Liver (tissue), 9 donors: ENCODE results near the gene DOCK10. TPM values are rescaled to one million over a fixed set of nuclear protein-coding genes. Genes with fewer than 3 reads are reported as not detected.

ENCODE experiments used
- DNase-seq: peaks from one replicate; pipeline ENCODE4 v3.0.0-alpha.2; 2017; ENCODE audit warnings: low spot score
- H3K27ac ChIP-seq, 2 donors: one replicate each; pipeline ENCODE4 v1.7.0; 2013; ENCODE audit warnings: inconsistent platforms in 2 of 2, low read length in 2 of 2, control low read depth in 1 of 2, low read depth in 1 of 2, mild to moderate bottlenecking in 1 of 2
- H3K27me3 ChIP-seq, 4 donors: one replicate each; pipeline versions ENCODE4 v1.6.1 to v1.7.0; 2013; ENCODE audit warnings: low read length in 3 of 4, inconsistent platforms in 1 of 4, mild to moderate bottlenecking in 1 of 4, moderate library complexity in 1 of 4; ENCODE audit not compliant: control insufficient read depth in 4 of 4, insufficient read depth in 4 of 4
- H3K36me3 ChIP-seq, 4 donors: one replicate each; pipeline versions ENCODE4 v1.6.1 to v1.7.0; 2013; ENCODE audit warnings: low read length in 3 of 4, mild to moderate bottlenecking in 3 of 4, low read depth in 1 of 4, moderate library complexity in 1 of 4; ENCODE audit not compliant: control insufficient read depth in 4 of 4, insufficient read depth in 3 of 4
- H3K4me1 ChIP-seq, 4 donors: one replicate each; pipeline versions ENCODE4 v1.6.1 to v1.7.0; 2013; ENCODE audit warnings: low read length in 3 of 4, mild to moderate bottlenecking in 3 of 4, moderate library complexity in 1 of 4; ENCODE audit not compliant: control insufficient read depth in 4 of 4, insufficient read depth in 4 of 4
- H3K4me3 ChIP-seq, 3 donors: one replicate each; pipeline versions ENCODE4 v1.6.1 to v1.7.0; 2013; ENCODE audit warnings: low read length in 3 of 3, control low read depth in 1 of 3, low read depth in 1 of 3, mild to moderate bottlenecking in 1 of 3
- H3K9ac ChIP-seq, 2 donors: one replicate each; pipeline ENCODE4 v1.7.0; 2013; ENCODE audit warnings: low read length in 2 of 2, mild to moderate bottlenecking in 2 of 2, moderate library complexity in 2 of 2, control low read depth in 1 of 2, low read depth in 1 of 2
- H3K9me3 ChIP-seq, 4 donors: one replicate each; pipeline versions ENCODE4 v1.6.1 to v1.7.0; 2013; ENCODE audit warnings: low read length in 3 of 4; ENCODE audit not compliant: control insufficient read depth in 4 of 4
- ATF3 ChIP-seq: IDR thresholded peaks from 2 replicates; pipeline ENCODE4 v1.6.1; 2016; ENCODE audit warnings: antibody characterized with exemption
- CTCF ChIP-seq: fragments of 150-350 bp; IDR thresholded peaks from 2 replicates; pipeline ENCODE4 v1.5.1; 2017; ENCODE audit warnings: improper control_type of control experiment, low read depth, low read length; ENCODE audit not compliant: missing input control
- EGR1 ChIP-seq, 2 donors: IDR thresholded peaks; 2 replicates each; pipeline ENCODE4 v1.6.1; 2016 to 2018; ENCODE audit warnings: antibody characterized with exemption in 2 of 2, low read depth in 2 of 2
- FOXA1 ChIP-seq: IDR thresholded peaks from 2 replicates; pipeline ENCODE4 v1.6.1; 2016; ENCODE audit warnings: antibody characterized with exemption
- FOXA2 ChIP-seq: IDR thresholded peaks from 2 replicates; pipeline ENCODE4 v1.6.1; 2016; ENCODE audit warnings: antibody characterized with exemption
- GABPA ChIP-seq, 2 donors: IDR thresholded peaks in 1 of 2; conservative IDR thresholded peaks in 1 of 2; 2 replicates each; pipeline ENCODE4 v1.6.1; 2016; ENCODE audit warnings: antibody characterized with exemption in 2 of 2, mild to moderate bottlenecking in 1 of 2, moderate library complexity in 1 of 2
- HNF4A ChIP-seq, 2 donors: conservative IDR thresholded peaks; 2 replicates each; pipeline ENCODE4 v1.6.1; 2016; ENCODE audit warnings: antibody characterized with exemption in 2 of 2, mild to moderate bottlenecking in 2 of 2
- HNF4G ChIP-seq: IDR thresholded peaks from 2 replicates; pipeline ENCODE4 v1.6.1; 2016; ENCODE audit warnings: antibody characterized with exemption
- JUND ChIP-seq, 2 donors: IDR thresholded peaks; 2 replicates each; pipeline ENCODE4 v1.6.1; 2016; ENCODE audit warnings: antibody characterized with exemption in 2 of 2
- MAX ChIP-seq: IDR thresholded peaks from 2 replicates; pipeline ENCODE4 v1.6.1; 2016; ENCODE audit warnings: antibody characterized with exemption
- NR2F2 ChIP-seq: IDR thresholded peaks from 2 replicates; pipeline ENCODE4 v1.6.1; 2016; ENCODE audit warnings: antibody characterized with exemption
- RAD21 ChIP-seq, 2 donors: IDR thresholded peaks; 2 replicates each; pipeline ENCODE4 v1.6.1; 2016; ENCODE audit warnings: antibody characterized with exemption in 2 of 2, mild to moderate bottlenecking in 2 of 2
- REST ChIP-seq: IDR thresholded peaks from 2 replicates; pipeline ENCODE4 v1.6.1; 2016; ENCODE audit warnings: antibody characterized with exemption, mild to moderate bottlenecking
- RXRA ChIP-seq, 2 donors: IDR thresholded peaks; 2 replicates each; pipeline ENCODE4 v1.6.1; 2017 to 2018; ENCODE audit warnings: antibody characterized with exemption in 2 of 2, mild to moderate bottlenecking in 1 of 2
- SP1 ChIP-seq: IDR thresholded peaks from 2 replicates; pipeline ENCODE4 v1.6.1; 2018; ENCODE audit warnings: antibody characterized with exemption, mild to moderate bottlenecking
- TAF1 ChIP-seq: conservative IDR thresholded peaks from 2 replicates; pipeline ENCODE4 v1.6.1; 2016; ENCODE audit warnings: antibody characterized with exemption, mild to moderate bottlenecking
- YY1 ChIP-seq: IDR thresholded peaks from 2 replicates; pipeline ENCODE4 v1.6.1; 2016; ENCODE audit warnings: antibody characterized with exemption, mild to moderate bottlenecking
- ZBTB33 ChIP-seq: IDR thresholded peaks from 2 replicates; pipeline ENCODE4 v1.6.1; 2016; ENCODE audit warnings: antibody characterized with exemption
- WGBS: extraction: QIAGEN DNeasy Blood & Tissue Kit; methylation state at CpG from one replicate; pipeline ENCODE4 v1.1.7; 2013; 5-methylcytosine and 5-hydroxymethylcytosine counted together
- polyA plus RNA-seq, 2 donors: library from polyadenylated mRNA; stranded (reverse) in 1 of 2; unstranded in 1 of 2; fragments of 200-250 nt in 1 of 2; fragments of >200 nt in 1 of 2; fragmentation: Nextera tagmentation in 1 of 2; extraction: Ambion mirVana in 1 of 2; gene quantifications; one replicate each; pipeline versions ENCODE4 v1.2.1 to v1.2.3, GENCODE V29; 2013 to 2015
- total RNA-seq, 2 donors: library from RNA; depleted of rRNA; stranded (reverse); fragments of >200 nt; gene quantifications; one replicate each; pipeline ENCODE4 v1.2.3, GENCODE V29; 2014
- donor health status: healthy.
- donor health status: healthy.
- donor health status: healthy.
- donor health status: healthy.
- donor health status: healthy.

Gene DOCK10
- total and polyA plus RNA-seq, 4 donors: 1.2 to 15.3 (median 6.8) TPM

- DNase-seq: no peak
- H3K27ac ChIP-seq: no peak overlapping the region
- no peak overlapping the region for H3K4me3 ChIP-seq
- peaks cover 0 to 17% (median 6%) of the 10 kb centered on the region in 4 donors for H3K36me3 ChIP-seq
- 65% methylated on average over 1 of the region's 1 CpG for WGBS
- no peaks in the 10 kb centered on the region for H3K9me3 ChIP-seq
- H3K9ac ChIP-seq: no peak overlapping the region
- H3K27me3 ChIP-seq: no peaks in the 10 kb centered on the region
- H3K4me1 ChIP-seq: no peaks in the 10 kb centered on the region
- TF ChIP-seq FOXA2 (no peak), HNF4G (no peak), GABPA (IDR thresholded peaks at IDR 0.05 in 1 of 2, conservative IDR thresholded peaks at IDR 0.05 in 1 of 2) (no peak), MAX (no peak), RAD21 (IDR thresholded peaks at IDR 0.05) (no peak), CTCF (no peak), RXRA (IDR thresholded peaks at IDR 0.05) (no peak), REST (no peak), ZBTB33 (no peak), EGR1 (IDR thresholded peaks at IDR 0.05; ENCODE audit: low read depth in 2 of 2) (no peak), HNF4A (conservative IDR thresholded peaks at IDR 0.05) (no peak), YY1 (no peak), ATF3 (no peak), NR2F2 (no peak), TAF1 (no peak)
Measured at GRCh38 chr2:224799691-224800090, 242.6 kb downstream of the DOCK10 start.

- Histone ChIP-seq H3K27me3 (no peaks in the 10 kb centered on the region), H3K9ac (no peak overlapping the region), H3K27ac (no peak overlapping the region), H3K4me1 (no peaks in the 10 kb centered on the region), H3K9me3 (no peaks in the 10 kb centered on the region), H3K36me3 (peaks cover 0 to 11% (median 10%) of the 10 kb centered on the region in 4 donors), H3K4me3 (no peak overlapping the region)
- no peak for DNase-seq
- no peak for TF ChIP-seq MAX
- TF ChIP-seq RAD21 (IDR thresholded peaks at IDR 0.05): no peak
- TF ChIP-seq FOXA1: no peak
- no peak for TF ChIP-seq FOXA2
- TF ChIP-seq HNF4G: no peak
- no peak for TF ChIP-seq YY1
- no peak for TF ChIP-seq REST
- TF ChIP-seq RXRA (IDR thresholded peaks at IDR 0.05): no peak
- TF ChIP-seq EGR1 (IDR thresholded peaks at IDR 0.05; ENCODE audit: low read depth in 2 of 2): no peak
- TF ChIP-seq HNF4A (conservative IDR thresholded peaks at IDR 0.05): no peak
- TF ChIP-seq NR2F2: no peak
- TF ChIP-seq TAF1: no peak
- no peak for TF ChIP-seq ZBTB33
- TF ChIP-seq JUND (IDR thresholded peaks at IDR 0.05): no peak
- TF ChIP-seq SP1: no peak
- no peak for TF ChIP-seq GABPA (IDR thresholded peaks at IDR 0.05 in 1 of 2, conservative IDR thresholded peaks at IDR 0.05 in 1 of 2)
- WGBS: 99% methylated on average over 2 of the region's 2 CpGs
Measured at GRCh38 chr2:224798180-224798579, 244.1 kb downstream of the DOCK10 start.
